ENCODE data around the gene SMYD3. TPM values are rescaled to one million over a fixed set of nuclear protein-coding genes. Genes with fewer than 3 reads are reported as not detected.
"Not testable (repeated sequence)": the region's sequence is repeated elsewhere in the genome, so short reads cannot be mapped to it uniquely, and the experiment has no call there.

SMYD3 gene
- total RNA-seq, 1 donor from 2014 or later, result 26.7 TPM

DNA sequence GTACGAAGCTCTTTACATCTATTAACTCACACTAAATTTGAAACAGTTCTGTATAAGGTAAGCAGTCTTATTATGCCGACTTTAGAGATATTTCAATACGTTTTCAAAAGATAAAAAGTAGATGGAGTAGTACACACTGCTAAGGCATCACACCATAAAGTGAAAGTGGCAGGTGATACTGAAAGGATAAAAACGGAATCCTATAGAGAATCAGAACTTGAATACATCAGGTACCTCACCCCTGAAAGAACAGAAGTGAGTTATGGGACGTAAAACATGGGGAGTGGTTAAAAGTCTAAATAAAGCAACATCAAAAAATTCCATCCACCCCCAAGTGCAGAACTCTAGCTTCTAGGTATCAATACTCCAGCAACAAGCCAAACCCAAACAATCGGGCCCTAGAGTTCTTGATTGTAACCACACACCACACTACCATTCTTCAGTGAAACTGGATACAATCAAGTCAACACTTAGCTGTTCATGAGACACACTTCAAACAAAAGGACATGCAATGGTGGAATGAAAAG lies 142.6 kb downstream of the SMYD3 start:
- DNase-seq (ENCODE audit: low read depth, low spot score), result no peak

DNA sequence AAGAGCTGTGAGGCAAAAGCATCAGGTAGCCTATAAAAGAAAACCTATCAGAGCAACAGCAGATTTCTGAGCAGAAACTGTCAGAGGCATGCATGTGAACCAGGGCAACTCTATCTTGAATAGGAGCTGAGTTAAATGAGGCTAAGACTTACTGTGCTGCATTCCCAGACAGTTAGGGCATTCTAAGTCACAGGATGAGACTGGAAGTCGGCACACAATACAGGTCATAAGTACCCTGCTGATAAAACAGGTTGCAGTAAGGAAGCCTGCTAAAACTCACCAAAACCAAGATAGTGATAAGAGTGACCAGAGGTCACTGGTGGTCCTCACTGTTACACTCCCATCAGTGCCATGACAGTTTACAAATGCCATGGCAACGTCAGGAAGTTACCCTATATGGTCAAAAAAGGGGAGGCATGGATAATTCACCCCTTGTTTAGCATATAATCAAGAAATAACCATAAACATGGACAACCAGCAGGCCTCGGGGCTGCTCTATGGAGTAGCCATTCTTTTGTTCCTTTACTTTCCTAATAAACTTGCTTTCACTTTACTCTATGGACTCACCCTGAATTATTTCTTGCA lies 150.0 kb downstream of the SMYD3 start:
- DNase-seq (ENCODE audit: low read depth, low spot score), result peak; percentile 89

GRCh38 chr1:246355411-246356230 lies 151.5 kb downstream of the SMYD3 start:
- no peak for DNase-seq (ENCODE audit: low read depth, low spot score)

GRCh38 chr1:246351721-246352120 lies 155.4 kb downstream of the SMYD3 start:
- no peak for DNase-seq (ENCODE audit: low read depth, low spot score)

DNA sequence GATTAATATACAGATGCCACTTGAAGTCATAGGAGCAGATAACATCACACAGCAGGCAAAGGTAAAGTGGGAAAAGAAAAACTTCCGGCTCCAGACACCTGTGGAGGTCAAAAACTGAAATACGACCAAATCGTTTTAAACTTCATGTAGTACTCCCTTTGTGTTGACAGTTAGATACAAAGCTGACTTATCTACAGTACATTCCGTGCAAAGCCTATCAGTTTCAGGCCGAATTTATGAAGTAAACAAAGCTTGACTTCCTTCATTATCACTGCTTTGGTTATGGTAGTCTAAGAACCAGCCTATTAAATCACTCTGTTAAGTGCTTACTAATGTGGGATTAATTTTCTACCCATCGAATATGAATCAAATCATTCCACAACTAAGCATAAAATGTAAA lies 156.3 kb downstream of the SMYD3 start:
- DNase-seq (ENCODE audit: low read depth, low spot score), result no peak

- no peak for DNase-seq (ENCODE audit: low read depth, low spot score)
These were observed 163.1 kb downstream of the SMYD3 start for GRCh38 chr1:246343937-246344336.

DNA sequence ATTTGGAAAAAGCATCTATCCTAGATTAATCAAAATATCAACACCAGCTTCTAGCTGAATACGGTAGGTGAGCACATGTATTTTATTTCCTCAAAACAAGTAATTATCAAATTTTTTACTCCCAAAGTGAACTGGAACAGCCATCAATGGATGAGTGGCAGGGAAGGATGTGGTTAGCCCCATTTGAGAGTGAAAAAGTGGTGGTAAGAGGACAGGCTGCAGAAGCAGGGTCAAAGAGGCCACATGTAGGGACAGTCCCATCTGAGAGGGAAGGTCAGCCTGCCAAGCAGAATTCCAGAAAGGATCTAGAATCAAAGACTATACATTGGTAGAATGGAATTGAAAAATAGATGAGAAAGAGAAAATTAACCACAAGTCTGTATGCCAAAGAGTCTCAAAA lies 163.8 kb downstream of the SMYD3 start:
- DNase-seq (ENCODE audit: low read depth, low spot score), result no peak

- no peak for DNase-seq (ENCODE audit: low read depth, low spot score)
These were observed 168.5 kb downstream of the SMYD3 start for GRCh38 chr1:246338546-246338945.

DNA sequence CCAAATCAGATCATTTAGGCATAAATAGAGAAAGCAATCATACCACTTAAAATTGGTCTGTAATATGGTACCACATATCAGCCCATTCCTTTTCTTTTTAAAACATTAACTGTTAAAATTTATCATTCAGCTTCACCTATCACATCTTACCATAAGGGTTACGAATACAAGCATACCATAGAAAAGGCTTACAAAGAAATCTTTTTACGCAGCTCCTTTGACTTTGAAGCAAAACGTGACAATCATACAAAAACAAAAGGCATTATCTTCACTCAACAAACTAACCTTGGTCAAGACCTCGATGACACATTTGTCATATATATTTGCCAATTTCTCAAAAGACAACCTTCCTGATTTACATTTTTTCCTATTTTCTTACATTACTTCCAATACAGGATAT lies 169.0 kb downstream of the SMYD3 start:
- DNase-seq (ENCODE audit: low read depth, low spot score), result no peak

DNA sequence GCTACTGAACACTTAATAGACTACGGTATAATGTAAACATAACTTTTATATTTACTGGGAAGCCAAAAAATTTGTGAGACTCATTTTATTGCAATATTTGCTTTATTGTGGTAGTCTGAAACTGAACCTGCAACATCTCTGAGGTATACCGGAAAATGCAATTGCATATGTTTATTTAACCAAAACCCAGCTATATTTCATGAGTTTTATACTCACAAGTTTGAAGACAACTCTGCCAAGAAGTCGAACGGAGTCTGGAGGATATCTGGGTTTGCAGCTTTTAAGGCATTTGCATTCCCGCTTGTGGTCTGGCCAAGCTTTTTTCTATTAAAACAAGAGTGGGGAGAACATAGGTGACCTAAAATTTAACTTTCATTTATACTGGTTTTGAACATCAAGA lies 171.9 kb downstream of the SMYD3 start:
- DNase-seq (ENCODE audit: low read depth, low spot score), result no peak

DNA sequence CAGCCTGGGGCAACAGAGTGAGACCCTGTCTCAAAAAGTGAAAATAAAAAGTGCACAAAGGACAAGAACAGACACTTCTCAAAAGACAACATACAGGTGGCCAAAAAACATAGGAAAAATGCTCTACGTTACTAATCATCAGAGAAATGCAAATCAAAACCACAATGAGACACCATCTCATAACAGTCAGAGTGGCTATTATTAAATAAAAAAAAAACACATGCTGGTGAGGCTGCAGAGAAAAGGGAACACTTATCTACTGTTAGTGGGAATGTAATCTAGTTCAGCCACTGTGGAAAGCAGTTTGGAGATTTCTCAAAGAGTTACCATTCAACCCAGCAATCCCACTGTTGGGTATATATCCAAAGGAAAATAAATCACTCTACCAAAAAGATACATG lies 173.2 kb downstream of the SMYD3 start:
- no peak for DNase-seq (ENCODE audit: low read depth, low spot score)

- no peak for DNase-seq (ENCODE audit: low read depth, low spot score)
These were observed 175.0 kb downstream of the SMYD3 start for GRCh38 chr1:246332078-246332477.

DNA sequence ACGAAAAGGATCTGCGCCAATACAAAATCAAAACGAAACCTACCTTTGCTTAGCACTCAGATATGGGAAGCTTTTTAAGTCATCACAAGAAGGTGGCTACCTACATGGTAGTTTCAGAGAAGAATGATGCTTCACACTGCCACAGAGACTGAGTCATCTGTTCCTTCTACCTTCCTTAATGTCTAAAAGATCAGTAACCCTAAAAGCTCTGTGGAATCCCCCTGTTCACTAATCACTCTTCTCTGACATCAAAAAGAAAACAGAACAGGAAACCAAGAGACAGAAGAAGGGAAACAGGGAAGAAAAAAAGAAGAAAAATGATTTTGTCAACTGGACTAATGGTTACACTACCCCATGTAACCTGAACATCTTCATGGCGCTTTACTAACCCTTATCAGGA lies 177.2 kb downstream of the SMYD3 start:
- no peak for DNase-seq (ENCODE audit: low read depth, low spot score)

- not testable (repeated sequence) for DNase-seq (ENCODE audit: low read depth, low spot score)
These were observed 177.8 kb downstream of the SMYD3 start for GRCh38 chr1:246329292-246329691.

DNA sequence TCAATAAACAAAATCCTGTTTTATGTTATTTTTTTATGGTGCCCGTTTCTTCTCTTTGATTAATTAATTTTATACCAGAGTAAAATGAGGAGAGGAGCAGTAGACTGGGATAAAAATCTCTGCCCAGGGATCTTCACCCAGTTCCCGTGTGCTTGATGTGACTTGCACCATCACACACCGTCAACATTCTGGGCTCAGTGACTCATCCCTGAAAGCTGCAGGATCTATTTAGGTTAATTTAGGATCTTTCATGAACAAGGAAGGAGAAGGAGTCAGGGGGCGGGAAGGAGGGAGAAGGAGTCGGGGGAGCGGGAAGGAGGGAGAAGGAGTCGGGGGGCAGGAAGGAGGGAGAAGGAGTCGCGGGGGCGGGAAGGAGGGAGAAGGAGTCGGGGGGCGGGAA lies 182.4 kb downstream of the SMYD3 start:
- no peak for DNase-seq (ENCODE audit: low read depth, low spot score)

DNA sequence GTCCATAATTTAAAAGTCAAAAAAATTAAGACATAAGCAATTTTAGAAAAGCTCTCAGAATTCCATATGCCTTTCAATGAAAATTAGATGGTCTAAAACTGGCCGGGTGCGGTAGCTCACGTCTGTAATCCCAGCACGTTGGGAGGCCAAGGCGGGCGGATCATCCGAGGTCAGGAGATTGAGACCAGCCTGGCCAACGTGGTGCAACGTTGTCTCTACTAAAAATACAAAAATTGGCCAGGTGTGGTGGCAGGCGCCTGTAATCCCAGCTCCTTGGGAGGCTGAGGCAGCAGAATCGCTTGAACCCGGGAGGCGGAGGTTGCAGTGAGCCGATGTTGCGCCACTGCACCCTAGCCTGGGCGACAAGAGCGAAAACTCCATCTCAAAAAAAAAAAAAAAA lies 183.0 kb downstream of the SMYD3 start:
- DNase-seq (ENCODE audit: low read depth, low spot score), result not testable (repeated sequence)

- peak; percentile 10 for DNase-seq (ENCODE audit: low read depth, low spot score)
These were observed 186.8 kb downstream of the SMYD3 start for GRCh38 chr1:246320286-246320685.

DNA sequence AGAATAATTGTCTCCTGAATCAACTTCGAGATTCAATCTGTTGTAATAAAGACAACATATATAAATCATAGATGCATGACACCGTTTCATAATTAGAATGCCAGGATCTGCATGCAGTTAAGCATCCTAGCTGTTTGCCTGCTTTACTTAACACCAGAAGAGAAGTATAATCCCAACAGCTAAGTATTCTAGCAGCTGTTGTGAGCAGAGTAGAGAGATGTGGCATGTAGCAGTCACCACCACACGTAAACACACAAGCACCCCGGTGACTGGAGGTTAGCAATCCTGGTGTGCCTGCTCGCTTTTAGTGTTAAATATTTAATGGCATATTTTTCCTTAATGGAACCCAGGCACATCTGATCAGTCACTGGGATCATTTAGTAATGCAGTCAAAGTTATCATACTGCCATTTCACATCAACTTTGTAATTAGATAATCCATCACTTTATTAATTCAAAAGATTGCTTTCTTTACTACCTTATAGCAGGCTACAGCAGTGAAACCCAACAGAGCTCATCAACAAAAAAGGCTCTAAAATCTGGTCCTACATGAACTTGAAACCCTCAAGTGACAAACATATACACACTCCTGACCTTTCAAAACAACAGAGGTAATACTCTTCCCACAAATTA lies 187.9 kb downstream of the SMYD3 start:
- no peak for DNase-seq (ENCODE audit: low read depth, low spot score)

DNA sequence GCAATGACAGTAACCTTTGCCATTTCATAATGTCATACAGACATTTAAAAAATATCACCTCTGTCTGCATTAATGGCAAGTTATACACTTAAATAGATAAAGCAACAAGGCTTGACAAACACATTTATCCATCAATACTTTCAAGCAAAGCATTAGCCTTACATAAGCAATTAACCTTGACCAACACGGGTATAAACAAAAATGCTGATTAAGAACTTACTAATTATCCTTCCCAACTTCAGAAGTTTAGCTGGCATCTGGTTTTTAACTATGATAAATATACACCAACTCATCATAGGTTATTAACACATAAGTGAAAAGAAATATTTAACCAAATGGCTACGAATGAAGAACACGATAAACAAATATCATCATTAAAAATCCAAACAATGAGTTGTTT lies 188.5 kb downstream of the SMYD3 start:
- DNase-seq (ENCODE audit: low read depth, low spot score), result no peak

GRCh38 chr1:246318036-246318359 lies 189.1 kb downstream of the SMYD3 start:
- DNase-seq (ENCODE audit: low read depth, low spot score), result no peak

- no peak for DNase-seq (ENCODE audit: low read depth, low spot score)
These were observed 189.6 kb downstream of the SMYD3 start for GRCh38 chr1:246317332-246318035.

DNA sequence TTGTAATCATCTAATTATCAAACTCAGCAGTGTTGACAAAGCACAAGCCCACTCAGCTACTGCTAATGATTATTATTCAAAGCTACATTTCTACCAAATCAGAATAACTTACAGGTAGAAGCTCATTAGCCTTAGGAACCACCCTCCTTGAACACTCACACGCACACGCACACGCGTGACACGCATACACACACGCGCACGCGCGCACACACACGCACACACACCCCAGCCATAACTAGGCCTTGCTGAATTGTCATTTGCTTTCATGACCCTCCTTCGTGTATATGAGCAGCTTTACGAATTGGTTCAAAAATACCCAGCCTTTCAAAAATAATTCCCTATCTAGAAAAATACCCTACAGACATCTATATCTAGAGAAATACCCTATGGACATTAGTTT lies 195.6 kb downstream of the SMYD3 start:
- DNase-seq (ENCODE audit: low read depth, low spot score), result no peak

All from pulmonary artery endothelial cell (primary cell).